GM21515 (cell line): ENCODE measurements around the gene STMN1.
"Not testable (repeated sequence)": the region's sequence is repeated elsewhere in the genome, so short reads cannot be mapped to it uniquely, and the experiment has no call there.

Experiments
- ATAC-seq: cut with Tn5 transposase; IDR thresholded peaks from one replicate; pipeline ENCODE4 v1.9.1; 2021; ENCODE audit not compliant: unreplicated experiment

Gene STMN1

GRCh38 chr1:25905680-25906643 is at the start of gene STMN1:
STMN1 (minus strand) TSS chr1:25906419; CDS start chr1:25904676, 1,743 bp downstream.
- ATAC-seq: peak; percentile 44

GRCh38 chr1:25955553-25955952 is 49.3 kb upstream of the STMN1 start:
- ATAC-seq: no peak

- ATAC-seq: no peak
Measured at GRCh38 chr1:25954282-25954938, 48.2 kb upstream of the STMN1 start.

- ATAC-seq: no peak
Measured at GRCh38 chr1:25952841-25953401, 46.7 kb upstream of the STMN1 start.

GRCh38 chr1:25948641-25949040 is 42.4 kb upstream of the STMN1 start:
- ATAC-seq: no peak

GRCh38 chr1:25947027-25947426 is 40.8 kb upstream of the STMN1 start:
- ATAC-seq: no peak

GRCh38 chr1:25945761-25946160 is 39.5 kb upstream of the STMN1 start:
- ATAC-seq: no peak

GRCh38 chr1:25944986-25945385 is 38.8 kb upstream of the STMN1 start:
- ATAC-seq: no peak

- ATAC-seq: not testable (repeated sequence)
Measured at GRCh38 chr1:25943511-25943910, 37.3 kb upstream of the STMN1 start.

GRCh38 chr1:25936947-25937346 is 30.7 kb upstream of the STMN1 start:
- no peak for ATAC-seq

- no peak for ATAC-seq
Measured at GRCh38 chr1:25933479-25934365, 27.5 kb upstream of the STMN1 start.

- not testable (repeated sequence) for ATAC-seq
Measured at GRCh38 chr1:25932811-25933400, 26.7 kb upstream of the STMN1 start.

- ATAC-seq: no peak
Measured at GRCh38 chr1:25932321-25932720, 26.1 kb upstream of the STMN1 start.

- ATAC-seq: no peak
Measured at GRCh38 chr1:25929016-25929415, 22.8 kb upstream of the STMN1 start.

- no peak for ATAC-seq
Measured at GRCh38 chr1:25927521-25928265, 21.5 kb upstream of the STMN1 start.

GRCh38 chr1:25926731-25927496 is 20.7 kb upstream of the STMN1 start:
- no peak for ATAC-seq

GRCh38 chr1:25924454-25924853 is 18.2 kb upstream of the STMN1 start:
- no peak for ATAC-seq

GRCh38 chr1:25922971-25923552 is 16.8 kb upstream of the STMN1 start:
- no peak for ATAC-seq
